Neural cell (in vitro differentiated cells): ENCODE measurements around the gene ZNF385C. TPM values are rescaled to one million over a fixed set of nuclear protein-coding genes. Genes with fewer than 3 reads are reported as not detected.

Experiments used
- H2AFZ ChIP-seq: fragments of 200-600, 300-800 bp; sonication (generic), shearing (Covaris generic); 2 replicates; pipeline ENCODE4 v1.6.0; 2014; ENCODE audit warnings: low read depth, mild to moderate bottlenecking, antibody characterized with exemption, low read length, moderate library complexity
- H3F3A ChIP-seq: fragments of 200-600 bp; shearing (Covaris generic); 2 replicates; pipeline ENCODE4 v1.6.1; 2016; ENCODE audit warnings: mild to moderate bottlenecking, moderate library complexity, mixed read lengths, antibody characterized with exemption, low read length; ENCODE audit not compliant: insufficient read depth, poor library complexity, severe bottlenecking
- H3K27ac ChIP-seq: fragments of 200-600, 300-800 bp; sonication (generic), shearing (Covaris generic); 2 replicates; pipeline ENCODE4 v1.5.1; 2014; ENCODE audit warnings: mild to moderate bottlenecking, low read length, moderate library complexity
- H3K27me3 ChIP-seq: fragments of 300-800, 200-600 bp; sonication (generic), shearing (Covaris generic); 2 replicates; pipeline ENCODE4 v1.6.0; 2014; ENCODE audit warnings: mild to moderate bottlenecking, low read depth, low read length, moderate library complexity; ENCODE audit not compliant: insufficient read depth
- H3K36me3 ChIP-seq: fragments of 300-800, 200-600 bp; sonication (generic), shearing (Covaris generic); 2 replicates; pipeline ENCODE4 v1.5.1; 2014; ENCODE audit warnings: mild to moderate bottlenecking, antibody characterized with exemption, low read length, moderate library complexity; ENCODE audit not compliant: insufficient read depth
- H3K4me2 ChIP-seq: fragments of 300-800, 200-600 bp; sonication (generic), shearing (Covaris generic); 2 replicates; pipeline ENCODE4 v1.6.0; 2014; ENCODE audit warnings: mild to moderate bottlenecking, low read length
- H3K4me3 ChIP-seq: fragments of 300-800, 200-600 bp; sonication (generic), shearing (Covaris generic); 2 replicates; pipeline ENCODE4 v1.5.1; 2014; ENCODE audit warnings: mild to moderate bottlenecking, low read length, moderate library complexity
- H3K79me2 ChIP-seq: fragments of 200-600 bp; shearing (Covaris generic); replicated peaks from 2 replicates; pipeline ENCODE4 v1.6.0; 2014; ENCODE audit warnings: mild to moderate bottlenecking, low read length, moderate library complexity; ENCODE audit not compliant: insufficient read depth
- H3K9ac ChIP-seq: fragments of 300-800, 200-600 bp; sonication (generic), shearing (Covaris generic); 2 replicates; pipeline ENCODE4 v1.6.1; 2016; ENCODE audit warnings: mild to moderate bottlenecking, low read length, mixed read lengths
- H3K9me2 ChIP-seq: fragments of 200-600 bp; shearing (Covaris generic); 2 replicates; pipeline ENCODE4 v1.6.1; 2016; ENCODE audit warnings: mild to moderate bottlenecking, low read length, mixed read lengths; ENCODE audit not compliant: insufficient read depth
- H3K9me3 ChIP-seq: fragments of 200-600, 300-800 bp; sonication (generic), shearing (Covaris generic); 2 replicates; pipeline ENCODE4 v1.6.1; 2016; ENCODE audit warnings: mild to moderate bottlenecking, mixed run types, low read length, moderate library complexity, mixed read lengths
- H4K20me1 ChIP-seq: fragments of 200-600 bp; shearing (Covaris generic); 2 replicates; pipeline ENCODE4 v1.6.1; 2016; ENCODE audit warnings: mild to moderate bottlenecking, mixed run types; ENCODE audit not compliant: insufficient read depth
- EP300 ChIP-seq: fragments of 450-650 bp; conservative IDR thresholded peaks from 2 replicates; pipeline ENCODE4 v1.6.1; 2014; ENCODE audit warnings: antibody characterized with exemption, mild to moderate bottlenecking, moderate library complexity; ENCODE audit not compliant: poor library complexity, severe bottlenecking
- EZH2 ChIP-seq: fragments of 200-600, 300-800 bp; shearing (Covaris generic), sonication (generic); IDR thresholded peaks from 2 replicates; pipeline ENCODE4 v1.6.1; 2014; ENCODE audit warnings: antibody characterized with exemption, low read length, borderline replicate concordance, mild to moderate bottlenecking; ENCODE audit not compliant: insufficient read depth, poor library complexity, severe bottlenecking
- MXI1 ChIP-seq: fragments of 450-650 bp; conservative IDR thresholded peaks from 2 replicates; pipeline ENCODE4 v1.6.1; 2014; ENCODE audit warnings: antibody characterized with exemption, mild to moderate bottlenecking; ENCODE audit not compliant: poor library complexity, severe bottlenecking
- POLR2AphosphoS5 ChIP-seq: IDR thresholded peaks from 2 replicates; pipeline ENCODE4 v1.6.1; 2012
- RAD21 ChIP-seq: fragments of 450-650 bp; conservative IDR thresholded peaks from 2 replicates; pipeline ENCODE4 v1.6.1; 2014; ENCODE audit warnings: antibody characterized with exemption, mild to moderate bottlenecking, moderate library complexity
- SMC3 ChIP-seq: fragments of 450-650 bp; conservative IDR thresholded peaks from 2 replicates; pipeline ENCODE4 v1.6.1; 2014; ENCODE audit warnings: antibody characterized with exemption, mild to moderate bottlenecking, moderate library complexity; ENCODE audit not compliant: poor library complexity
- TAF1 ChIP-seq: IDR thresholded peaks from 2 replicates; pipeline ENCODE4 v1.6.1; 2012; ENCODE audit warnings: low read depth
- polyA plus RNA-seq: library from polyadenylated mRNA; depleted of rRNA; stranded (reverse); fragments of >200 nt; gene quantifications from 2 replicates; pipeline ENCODE4 v1.2.3, GENCODE V29; 2014
- TF ChIP-seq, protein P1 (sequence below): IDR thresholded peaks from 2 replicates; pipeline ENCODE4 v1.6.1; 2012; ENCODE audit warnings: borderline replicate concordance
- TF ChIP-seq, protein P2 (sequence below): fragments of 450-650 bp; IDR thresholded peaks from 2 replicates; pipeline ENCODE4 v1.5.1; 2014; ENCODE audit warnings: antibody characterized with exemption, mild to moderate bottlenecking, moderate library complexity; ENCODE audit not compliant: poor library complexity, severe bottlenecking

Gene ZNF385C
- polyA plus RNA-seq, 1 donor from 2014 or later: 0.69 TPM

GRCh38 chr17:42018988-42019387 lies 79.3 kb downstream of the ZNF385C start:
- H3K27me3 ChIP-seq: no peaks in the 10 kb centered on the region
- H3K9me3 ChIP-seq: no peaks in the 10 kb centered on the region
- TF ChIP-seq, protein P1, sequence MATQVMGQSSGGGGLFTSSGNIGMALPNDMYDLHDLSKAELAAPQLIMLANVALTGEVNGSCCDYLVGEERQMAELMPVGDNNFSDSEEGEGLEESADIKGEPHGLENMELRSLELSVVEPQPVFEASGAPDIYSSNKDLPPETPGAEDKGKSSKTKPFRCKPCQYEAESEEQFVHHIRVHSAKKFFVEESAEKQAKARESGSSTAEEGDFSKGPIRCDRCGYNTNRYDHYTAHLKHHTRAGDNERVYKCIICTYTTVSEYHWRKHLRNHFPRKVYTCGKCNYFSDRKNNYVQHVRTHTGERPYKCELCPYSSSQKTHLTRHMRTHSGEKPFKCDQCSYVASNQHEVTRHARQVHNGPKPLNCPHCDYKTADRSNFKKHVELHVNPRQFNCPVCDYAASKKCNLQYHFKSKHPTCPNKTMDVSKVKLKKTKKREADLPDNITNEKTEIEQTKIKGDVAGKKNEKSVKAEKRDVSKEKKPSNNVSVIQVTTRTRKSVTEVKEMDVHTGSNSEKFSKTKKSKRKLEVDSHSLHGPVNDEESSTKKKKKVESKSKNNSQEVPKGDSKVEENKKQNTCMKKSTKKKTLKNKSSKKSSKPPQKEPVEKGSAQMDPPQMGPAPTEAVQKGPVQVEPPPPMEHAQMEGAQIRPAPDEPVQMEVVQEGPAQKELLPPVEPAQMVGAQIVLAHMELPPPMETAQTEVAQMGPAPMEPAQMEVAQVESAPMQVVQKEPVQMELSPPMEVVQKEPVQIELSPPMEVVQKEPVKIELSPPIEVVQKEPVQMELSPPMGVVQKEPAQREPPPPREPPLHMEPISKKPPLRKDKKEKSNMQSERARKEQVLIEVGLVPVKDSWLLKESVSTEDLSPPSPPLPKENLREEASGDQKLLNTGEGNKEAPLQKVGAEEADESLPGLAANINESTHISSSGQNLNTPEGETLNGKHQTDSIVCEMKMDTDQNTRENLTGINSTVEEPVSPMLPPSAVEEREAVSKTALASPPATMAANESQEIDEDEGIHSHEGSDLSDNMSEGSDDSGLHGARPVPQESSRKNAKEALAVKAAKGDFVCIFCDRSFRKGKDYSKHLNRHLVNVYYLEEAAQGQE: no peak
- TF ChIP-seq EP300 (no peak), SMC3 (no peak), MXI1 (no peak), EZH2 (no peak), POLR2AphosphoS5 (no peak), TAF1 (no peak), RAD21 (no peak)
- TF ChIP-seq, protein P2, sequence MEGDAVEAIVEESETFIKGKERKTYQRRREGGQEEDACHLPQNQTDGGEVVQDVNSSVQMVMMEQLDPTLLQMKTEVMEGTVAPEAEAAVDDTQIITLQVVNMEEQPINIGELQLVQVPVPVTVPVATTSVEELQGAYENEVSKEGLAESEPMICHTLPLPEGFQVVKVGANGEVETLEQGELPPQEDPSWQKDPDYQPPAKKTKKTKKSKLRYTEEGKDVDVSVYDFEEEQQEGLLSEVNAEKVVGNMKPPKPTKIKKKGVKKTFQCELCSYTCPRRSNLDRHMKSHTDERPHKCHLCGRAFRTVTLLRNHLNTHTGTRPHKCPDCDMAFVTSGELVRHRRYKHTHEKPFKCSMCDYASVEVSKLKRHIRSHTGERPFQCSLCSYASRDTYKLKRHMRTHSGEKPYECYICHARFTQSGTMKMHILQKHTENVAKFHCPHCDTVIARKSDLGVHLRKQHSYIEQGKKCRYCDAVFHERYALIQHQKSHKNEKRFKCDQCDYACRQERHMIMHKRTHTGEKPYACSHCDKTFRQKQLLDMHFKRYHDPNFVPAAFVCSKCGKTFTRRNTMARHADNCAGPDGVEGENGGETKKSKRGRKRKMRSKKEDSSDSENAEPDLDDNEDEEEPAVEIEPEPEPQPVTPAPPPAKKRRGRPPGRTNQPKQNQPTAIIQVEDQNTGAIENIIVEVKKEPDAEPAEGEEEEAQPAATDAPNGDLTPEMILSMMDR: no peak
- H4K20me1 ChIP-seq: no peaks in the 10 kb centered on the region
- H2AFZ ChIP-seq: no peak overlapping the region
- H3K4me3 ChIP-seq: no peak overlapping the region
- H3K4me2 ChIP-seq: no peak overlapping the region
- no peaks in the 10 kb centered on the region for H3K36me3 ChIP-seq
- no peaks in the 10 kb centered on the region for H3F3A ChIP-seq
- no peak overlapping the region for H3K9ac ChIP-seq
- H3K79me2 ChIP-seq: peaks cover 48% of the 10 kb centered on the region
- no peaks in the 10 kb centered on the region for H3K9me2 ChIP-seq
- H3K27ac ChIP-seq: peak overlapping the region; percentile 98

- no peak for TF ChIP-seq MXI1
- TF ChIP-seq, protein P2: no peak
- TF ChIP-seq EZH2: no peak
- TF ChIP-seq, protein P1: no peak
- no peak for TF ChIP-seq SMC3
- no peak for TF ChIP-seq EP300
- no peak for TF ChIP-seq POLR2AphosphoS5
- no peak for TF ChIP-seq RAD21
- TF ChIP-seq TAF1: no peak
- Histone ChIP-seq H3K9me3 (no peaks in the 10 kb centered on the region), H3K79me2 (peaks cover 55% of the 10 kb centered on the region), H3K9ac (peak overlapping the region; percentile 98), H3F3A (no peaks in the 10 kb centered on the region), H4K20me1 (no peaks in the 10 kb centered on the region), H3K4me2 (peak overlapping the region; percentile 78), H2AFZ (peak overlapping the region; percentile 82), H3K9me2 (no peaks in the 10 kb centered on the region), H3K4me3 (peak overlapping the region; percentile 82), H3K27me3 (no peaks in the 10 kb centered on the region), H3K27ac (peak overlapping the region; percentile 98), H3K36me3 (no peaks in the 10 kb centered on the region)
These were observed 79.9 kb downstream of the ZNF385C start for GRCh38 chr17:42018339-42018738.
